ENCODE results near the gene TMPRSS11A.

Gene TMPRSS11A

GRCh38 chr4:67940506-67940905 lies 22.8 kb downstream of the TMPRSS11A start:
- Histone ChIP-seq H3K4me3 (ENCODE audit: low read depth, low read length) (no peak overlapping the region), H3K4me1 (no peaks in the 10 kb centered on the region), H3K9me3 (ENCODE audit: control insufficient read depth, low read length) (no peaks in the 10 kb centered on the region), H2AFZ (no peak overlapping the region), H3K36me3 (ENCODE audit: control insufficient read depth, insufficient read depth, low read length) (no peaks in the 10 kb centered on the region), H3K4me2 (ENCODE audit: low read length) (no peak overlapping the region), H3K27ac (no peak overlapping the region), H3K9ac (no peak overlapping the region), H3K27me3 (ENCODE audit: control insufficient read depth, insufficient read depth, low read length) (no peaks in the 10 kb centered on the region), H3K79me2 (no peaks in the 10 kb centered on the region)
- no peak for TF ChIP-seq CTCF (IDR thresholded peaks at IDR 0.05)

GRCh38 chr4:67939195-67939594 lies 24.1 kb downstream of the TMPRSS11A start:
- Histone ChIP-seq H3K9ac (no peak overlapping the region), H3K36me3 (ENCODE audit: control insufficient read depth, insufficient read depth, low read length) (no peaks in the 10 kb centered on the region)

GRCh38 chr4:67935888-67936287 lies 27.4 kb downstream of the TMPRSS11A start:
- H2AFZ ChIP-seq: no peak overlapping the region
- H3K36me3 ChIP-seq (ENCODE audit: control insufficient read depth, insufficient read depth, low read length): no peaks in the 10 kb centered on the region
- H3K4me3 ChIP-seq (ENCODE audit: low read depth, low read length): no peak overlapping the region
- no peak for TF ChIP-seq CTCF (IDR thresholded peaks at IDR 0.05)
- H3K9ac ChIP-seq: no peak overlapping the region
- H3K79me2 ChIP-seq: no peaks in the 10 kb centered on the region
- H3K27ac ChIP-seq: no peak overlapping the region
- H3K9me3 ChIP-seq (ENCODE audit: control insufficient read depth, low read length): no peaks in the 10 kb centered on the region
- no peaks in the 10 kb centered on the region for H3K27me3 ChIP-seq (ENCODE audit: control insufficient read depth, insufficient read depth, low read length)
- H3K4me2 ChIP-seq (ENCODE audit: low read length): no peak overlapping the region
- H3K4me1 ChIP-seq: no peaks in the 10 kb centered on the region

More at GRCh38 chr4:67939195-67939594, 24.1 kb downstream of the TMPRSS11A start:
- TF ChIP-seq CTCF (IDR thresholded peaks at IDR 0.05): no peak
- Histone ChIP-seq H3K27ac (no peak overlapping the region), H2AFZ (no peak overlapping the region), H3K4me3 (ENCODE audit: low read depth, low read length) (no peak overlapping the region), H3K27me3 (ENCODE audit: control insufficient read depth, insufficient read depth, low read length) (no peaks in the 10 kb centered on the region), H3K79me2 (no peaks in the 10 kb centered on the region), H3K4me2 (ENCODE audit: low read length) (no peak overlapping the region), H3K4me1 (no peaks in the 10 kb centered on the region), H3K9me3 (ENCODE audit: control insufficient read depth, low read length) (no peaks in the 10 kb centered on the region)

GRCh38 chr4:67934628-67935027 lies 28.7 kb downstream of the TMPRSS11A start:
- no peaks in the 10 kb centered on the region for H3K4me1 ChIP-seq

More at GRCh38 chr4:67934628-67935027, 28.7 kb downstream of the TMPRSS11A start:
- no peak overlapping the region for H2AFZ ChIP-seq
- no peaks in the 10 kb centered on the region for H3K9me3 ChIP-seq (ENCODE audit: control insufficient read depth, low read length)
- no peaks in the 10 kb centered on the region for H3K79me2 ChIP-seq
- H3K27ac ChIP-seq: no peak overlapping the region
- no peaks in the 10 kb centered on the region for H3K36me3 ChIP-seq (ENCODE audit: control insufficient read depth, insufficient read depth, low read length)
- TF ChIP-seq CTCF (IDR thresholded peaks at IDR 0.05): no peak
- no peak overlapping the region for H3K4me2 ChIP-seq (ENCODE audit: low read length)
- H3K9ac ChIP-seq: no peak overlapping the region
- no peak overlapping the region for H3K4me3 ChIP-seq (ENCODE audit: low read depth, low read length)
- no peaks in the 10 kb centered on the region for H3K27me3 ChIP-seq (ENCODE audit: control insufficient read depth, insufficient read depth, low read length)
